ENCODE measurements around the gene HIPK4.

GRCh38 chr19:40433391-40434216, 43.6 kb upstream of the HIPK4 start:
- TF ChIP-seq CTCF (IDR thresholded peaks at IDR 0.05; ENCODE audit: insufficient read depth, low read depth, low read length) (no peak), EZH2 (IDR thresholded peaks at IDR 0.05; ENCODE audit: insufficient read depth, low read length) (no peak)
